ENCODE data around the gene LNPEP.
"Not testable (repeated sequence)": the region's sequence is repeated elsewhere in the genome, so short reads cannot be mapped to it uniquely, and the experiment has no call there.

The LNPEP gene

DNA sequence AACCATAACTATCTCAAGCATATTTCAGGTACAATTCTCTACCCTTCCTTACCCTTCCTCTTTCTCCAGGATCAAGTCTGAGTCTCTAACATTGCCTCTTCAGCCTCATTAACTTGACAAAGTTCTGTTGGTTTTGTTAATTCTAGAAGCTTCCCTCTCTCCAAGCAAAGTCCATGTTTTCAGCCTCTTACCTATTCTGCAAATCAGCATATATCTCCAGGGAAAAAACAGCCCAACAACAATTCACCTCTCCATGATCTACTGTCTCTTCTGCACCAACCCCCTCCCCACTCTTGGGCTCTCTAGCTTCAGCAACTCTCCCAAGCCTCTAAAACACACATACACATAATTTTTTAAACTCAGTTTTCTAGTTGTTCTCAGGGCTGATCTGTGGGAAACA is 134.4 kb downstream of the LNPEP start:
- DNase-seq: no peak

DNA sequence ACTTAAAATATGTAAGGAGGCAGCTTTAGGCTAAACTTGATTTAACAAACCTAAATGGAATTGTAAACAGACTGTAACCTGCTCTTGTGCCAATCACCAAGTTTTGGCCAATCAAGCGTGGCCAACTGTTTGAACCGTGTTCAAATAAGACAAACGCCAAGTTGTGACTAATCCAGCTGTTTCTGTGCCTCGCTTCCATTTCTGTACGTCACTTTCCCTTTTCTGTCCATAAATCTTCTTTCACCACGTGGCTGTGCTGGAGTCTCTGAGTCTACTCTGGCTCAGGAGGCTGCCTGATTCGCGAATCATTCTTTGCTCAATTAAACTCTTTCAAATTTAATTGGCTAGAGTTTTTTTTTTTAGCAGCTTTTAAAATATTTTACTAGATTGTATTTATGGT is 135.2 kb downstream of the LNPEP start:
- DNase-seq: peak; percentile 73

GRCh38 chr5:97071993-97072392 is 136.1 kb downstream of the LNPEP start:
- no peak for DNase-seq

DNA sequence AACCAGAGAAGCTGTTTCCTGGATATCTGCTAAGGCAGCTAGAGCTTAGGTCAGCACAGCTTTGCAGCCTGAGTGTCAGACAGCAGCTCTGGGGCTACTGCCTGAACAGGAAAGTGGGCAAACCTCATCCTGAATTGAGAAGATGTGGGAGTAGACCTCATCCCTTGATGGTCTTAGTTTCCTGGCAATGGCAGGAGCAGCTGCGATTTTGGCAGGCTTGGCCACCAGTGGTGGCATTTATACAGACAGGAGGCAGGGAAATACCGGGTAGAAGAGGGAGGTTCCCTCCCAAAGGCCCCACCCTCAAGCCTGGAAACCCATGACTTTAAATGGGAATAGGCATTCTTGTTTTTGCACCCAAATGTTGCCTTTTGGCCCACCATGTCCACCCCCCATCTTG is 136.8 kb downstream of the LNPEP start:
- no peak for DNase-seq

DNA sequence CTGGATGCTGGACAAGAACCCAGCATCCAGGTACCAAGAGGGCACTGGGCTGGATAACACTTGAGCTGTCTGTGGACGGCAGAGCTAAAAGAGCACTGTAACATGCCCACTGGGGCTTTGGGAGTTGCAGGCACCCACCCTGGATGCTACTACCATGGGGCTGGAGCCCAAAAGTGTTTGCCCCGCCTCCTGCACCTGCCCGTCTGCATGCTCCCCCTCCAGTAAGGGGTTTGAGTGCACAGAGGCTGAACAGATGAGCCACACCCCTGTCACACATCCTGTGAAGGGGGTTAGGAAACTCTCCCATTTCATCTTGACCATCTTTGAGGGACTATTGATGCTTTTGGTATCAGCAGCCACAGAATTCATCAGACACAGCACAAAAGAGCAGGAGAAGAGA is 137.5 kb downstream of the LNPEP start:
- DNase-seq: no peak

GRCh38 chr5:97074859-97075489 is 139.1 kb downstream of the LNPEP start:
- DNase-seq: no peak

DNA sequence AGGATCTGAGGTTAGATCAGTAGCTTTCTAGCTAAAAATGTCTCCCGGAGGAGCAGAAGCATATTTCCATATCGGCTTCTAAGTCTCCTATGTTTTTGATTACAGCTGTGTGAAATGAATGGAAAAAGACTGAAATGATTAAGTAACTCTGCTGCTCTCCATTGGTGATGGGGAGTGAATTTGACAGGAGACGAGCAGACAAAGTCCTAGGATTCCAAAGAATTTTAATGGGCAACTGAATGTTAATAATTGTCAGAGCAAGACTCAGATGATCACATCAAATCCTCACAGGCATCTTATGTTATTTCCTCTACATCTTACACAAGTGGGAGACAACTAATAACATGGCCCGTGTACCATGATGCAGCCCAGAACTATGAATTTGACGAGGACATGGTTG is 139.8 kb downstream of the LNPEP start:
- DNase-seq: peak; percentile 4

DNA sequence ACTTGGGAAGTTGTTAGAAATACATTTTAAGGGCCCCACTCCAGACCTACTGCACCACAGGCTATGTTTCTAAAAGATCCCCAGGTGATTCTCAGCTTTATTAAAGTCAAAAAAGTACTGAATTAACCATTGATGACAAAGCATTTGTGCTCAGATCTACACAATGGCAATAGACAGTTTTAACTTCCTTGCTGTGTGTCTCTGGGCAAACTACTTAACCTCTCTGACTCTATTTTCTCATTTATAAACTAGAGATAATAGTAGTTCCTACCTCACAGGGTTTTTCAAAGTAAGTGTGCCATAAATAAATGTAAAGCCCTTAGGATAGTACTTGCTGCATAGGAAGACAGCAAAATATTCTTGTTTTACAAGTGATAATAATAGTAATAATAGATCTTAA is 140.2 kb downstream of the LNPEP start:
- no peak for DNase-seq

DNA sequence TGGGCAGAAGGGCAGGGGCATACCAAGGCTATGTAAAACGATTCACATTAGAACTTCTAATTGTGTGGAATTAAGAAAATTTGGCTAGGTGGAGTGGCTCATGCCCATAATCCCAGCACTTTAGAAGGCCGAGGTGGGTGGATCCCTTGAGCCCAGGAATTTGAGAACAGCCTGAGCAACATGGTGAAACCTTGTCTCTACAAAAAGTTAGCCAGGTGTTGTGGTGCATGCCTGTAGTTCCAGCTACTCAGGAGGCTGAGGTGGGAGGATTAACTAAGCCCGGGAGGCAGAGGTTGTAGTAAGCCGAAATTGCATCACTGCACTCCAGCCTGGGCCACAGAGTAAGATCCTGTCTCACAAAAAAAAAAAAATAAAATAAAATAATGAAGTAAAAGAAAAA is 141.4 kb downstream of the LNPEP start:
- DNase-seq: no peak

DNA sequence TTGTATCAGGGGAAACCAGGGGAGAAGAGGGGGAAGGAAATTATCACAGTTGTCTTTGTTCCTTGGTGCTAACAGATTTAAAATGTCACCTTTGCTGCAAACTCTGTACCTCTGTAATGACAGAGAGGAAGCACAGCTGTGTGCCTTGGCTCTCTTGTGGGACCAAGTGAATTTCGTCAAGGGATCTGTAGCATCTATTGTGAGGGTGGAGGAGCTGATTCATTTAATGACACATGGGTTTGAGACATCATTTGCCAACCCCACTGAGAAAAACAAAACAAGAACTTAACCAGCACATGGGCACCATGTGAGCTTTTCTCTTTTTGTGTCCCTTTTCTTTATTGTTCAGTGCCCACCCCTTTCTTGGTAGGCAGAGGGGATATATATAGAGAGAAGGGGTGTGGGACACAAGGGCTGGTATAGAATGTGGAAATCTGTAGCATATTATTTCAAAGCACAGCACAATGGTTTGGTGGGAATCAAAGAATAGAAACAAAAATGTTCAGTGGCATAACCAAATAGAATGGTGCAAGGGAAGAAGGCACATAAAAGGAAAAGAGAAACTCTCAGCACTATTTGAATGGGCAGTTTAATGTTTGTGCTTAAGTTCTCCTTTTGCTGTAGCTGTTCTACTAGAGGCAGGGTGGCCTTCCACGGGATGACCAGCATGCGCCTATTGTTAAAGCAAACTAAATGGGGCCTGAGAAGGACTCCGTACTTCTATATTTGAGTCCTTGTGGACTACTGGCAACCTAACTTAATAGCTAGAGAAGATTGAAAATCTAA is 143.3 kb downstream of the LNPEP start:
- no peak for DNase-seq

- DNase-seq: not testable (repeated sequence)
Observed at GRCh38 chr5:97084782-97085458, 149.0 kb downstream of the LNPEP start.

DNA sequence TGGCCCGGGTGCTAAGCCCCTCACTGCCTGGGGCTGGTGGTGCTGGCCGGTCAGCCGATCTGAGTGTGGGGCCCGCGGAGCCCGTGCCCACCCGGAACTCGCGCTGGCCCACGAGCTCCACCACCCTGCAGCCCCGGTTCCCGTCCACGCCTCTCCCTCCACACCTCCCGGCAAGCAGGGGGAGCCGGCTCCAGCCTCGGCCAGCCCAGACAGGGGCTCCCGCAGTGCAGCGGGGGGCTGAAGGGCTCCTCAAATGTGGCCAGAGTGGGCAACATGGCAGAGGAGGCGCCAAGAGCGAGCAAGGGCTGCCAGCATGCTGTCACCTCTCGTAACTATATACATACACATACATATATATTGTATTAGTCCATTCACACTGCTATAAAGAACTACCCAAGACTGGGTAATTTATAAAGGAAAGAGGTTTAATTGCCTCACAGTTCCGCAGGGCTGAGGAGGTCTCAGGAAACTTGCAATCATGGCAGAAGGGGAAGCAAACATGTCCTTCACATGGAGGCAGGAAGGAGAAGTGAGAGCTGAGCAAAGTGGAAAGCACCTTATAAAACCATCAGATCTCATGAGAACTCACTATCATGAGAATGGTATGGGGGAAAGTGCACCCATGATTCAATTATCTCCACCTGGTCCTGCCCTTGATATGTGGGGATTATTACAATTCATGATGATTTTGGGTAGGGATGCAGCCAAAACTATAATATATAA is 149.7 kb downstream of the LNPEP start:
- no peak for DNase-seq
